Neutrophil (primary cell): Measurements from ENCODE around the gene RPS6KB1.
A peak's percentile ranks its signal among the peaks of the same experiment; 100 is the strongest.
"Not testable (repeated sequence)": the region's sequence is repeated elsewhere in the genome, so short reads cannot be mapped to it uniquely, and the experiment has no call there.

Experiments used
- H3K27ac ChIP-seq: fragments of 200-600 bp; sonication (generic); 2 replicates; pipeline ENCODE4 v1.5.1; 2016; ENCODE audit warnings: mild to moderate bottlenecking, moderate library complexity
- H3K27me3 ChIP-seq: fragments of 200-600 bp; sonication (generic); 2 replicates; pipeline ENCODE4 v1.6.0; 2016; ENCODE audit warnings: mild to moderate bottlenecking
- H3K36me3 ChIP-seq: fragments of 200-600 bp; sonication (generic); 2 replicates; pipeline ENCODE4 v1.5.1; 2017
- H3K4me1 ChIP-seq, 2 experiments: fragments of 200-600 bp in 1 of 2; sonication (generic) in 1 of 2; 1 replicate in 1 of 2; 2 replicates in 1 of 2; pipeline versions ENCODE4 v1.5.1 to v1.6.1; 2013 to 2016; ENCODE audit warnings: low read depth in 1 of 2, low read length in 1 of 2, mild to moderate bottlenecking in 1 of 2, moderate library complexity in 1 of 2; ENCODE audit not compliant: control insufficient read depth in 1 of 2, insufficient read depth in 1 of 2
- H3K4me3 ChIP-seq, 2 experiments: fragments of 200-600 bp in 1 of 2; sonication (generic) in 1 of 2; 1 replicate in 1 of 2; 2 replicates in 1 of 2; pipeline ENCODE4 v1.5.1; 2013 to 2016; ENCODE audit warnings: low read depth in 1 of 2, low read length in 1 of 2, mild to moderate bottlenecking in 1 of 2, moderate library complexity in 1 of 2
- H3K9me3 ChIP-seq: fragments of 200-600 bp; sonication (generic); 2 replicates; pipeline ENCODE4 v1.5.1; 2016
- TF ChIP-seq, protein P1 (sequence below): fragments of 200-600 bp; sonication (generic); IDR thresholded peaks from 2 replicates; pipeline ENCODE4 v1.5.1; 2016; ENCODE audit warnings: antibody characterized with exemption

The RPS6KB1 gene

DNA sequence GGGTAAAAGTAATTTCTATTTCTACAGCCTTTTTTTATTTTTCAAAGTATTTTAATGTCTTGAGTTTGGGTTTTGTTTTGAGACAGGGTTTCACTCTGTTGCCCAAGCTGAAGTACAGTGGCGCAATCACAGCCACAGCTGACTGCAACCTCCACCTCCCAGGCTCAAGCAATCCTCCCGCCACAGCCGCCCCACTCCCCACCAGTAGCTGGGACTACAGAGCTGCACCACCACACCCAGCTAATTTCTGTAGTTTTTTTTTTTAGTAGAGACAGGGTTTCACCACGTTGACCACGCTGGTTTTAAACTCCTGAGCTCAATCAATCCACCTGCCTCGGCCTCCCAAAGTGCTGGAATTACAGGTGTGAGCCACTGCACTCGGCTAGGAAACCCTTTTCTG, 44.1 kb upstream of the RPS6KB1 start:
- Histone ChIP-seq H3K36me3 (peaks cover 4% of the 10 kb centered on the region), H3K4me3 (peak overlapping the region; percentile 41 to 48), H3K27me3 (no peaks in the 10 kb centered on the region), H3K9me3 (no peaks in the 10 kb centered on the region), H3K27ac (peak overlapping the region; percentile 89), H3K4me1 (peaks cover 41 to 55% of the 10 kb centered on the region in 2 experiments)
- TF ChIP-seq, protein P1, sequence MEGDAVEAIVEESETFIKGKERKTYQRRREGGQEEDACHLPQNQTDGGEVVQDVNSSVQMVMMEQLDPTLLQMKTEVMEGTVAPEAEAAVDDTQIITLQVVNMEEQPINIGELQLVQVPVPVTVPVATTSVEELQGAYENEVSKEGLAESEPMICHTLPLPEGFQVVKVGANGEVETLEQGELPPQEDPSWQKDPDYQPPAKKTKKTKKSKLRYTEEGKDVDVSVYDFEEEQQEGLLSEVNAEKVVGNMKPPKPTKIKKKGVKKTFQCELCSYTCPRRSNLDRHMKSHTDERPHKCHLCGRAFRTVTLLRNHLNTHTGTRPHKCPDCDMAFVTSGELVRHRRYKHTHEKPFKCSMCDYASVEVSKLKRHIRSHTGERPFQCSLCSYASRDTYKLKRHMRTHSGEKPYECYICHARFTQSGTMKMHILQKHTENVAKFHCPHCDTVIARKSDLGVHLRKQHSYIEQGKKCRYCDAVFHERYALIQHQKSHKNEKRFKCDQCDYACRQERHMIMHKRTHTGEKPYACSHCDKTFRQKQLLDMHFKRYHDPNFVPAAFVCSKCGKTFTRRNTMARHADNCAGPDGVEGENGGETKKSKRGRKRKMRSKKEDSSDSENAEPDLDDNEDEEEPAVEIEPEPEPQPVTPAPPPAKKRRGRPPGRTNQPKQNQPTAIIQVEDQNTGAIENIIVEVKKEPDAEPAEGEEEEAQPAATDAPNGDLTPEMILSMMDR: no peak

DNA sequence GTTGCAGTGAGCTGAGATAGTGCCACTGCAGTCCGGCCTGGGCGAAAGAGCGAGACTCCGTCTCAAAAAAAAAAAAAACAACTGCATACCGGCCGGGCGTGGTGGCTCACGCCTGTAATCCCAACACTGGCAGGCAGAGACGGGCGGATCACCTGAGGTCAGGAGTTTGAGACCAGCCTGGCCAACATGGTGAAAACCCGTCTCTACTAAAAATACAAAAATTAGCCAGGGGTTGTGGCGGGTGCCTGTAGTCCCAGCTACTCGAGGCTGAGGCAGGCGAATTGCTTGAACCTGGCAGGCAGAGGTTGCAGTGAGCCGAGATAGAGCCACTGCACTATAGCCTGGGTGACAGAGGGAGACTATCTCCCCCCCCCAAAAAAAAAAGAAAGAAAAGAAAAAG, 42.6 kb upstream of the RPS6KB1 start:
- H3K4me3 ChIP-seq, H3K36me3 ChIP-seq, H3K9me3 ChIP-seq, H3K27me3 ChIP-seq, H3K27ac ChIP-seq: not testable (repeated sequence)
- peaks cover 41 to 55% of the 10 kb centered on the region in 2 experiments for H3K4me1 ChIP-seq

DNA sequence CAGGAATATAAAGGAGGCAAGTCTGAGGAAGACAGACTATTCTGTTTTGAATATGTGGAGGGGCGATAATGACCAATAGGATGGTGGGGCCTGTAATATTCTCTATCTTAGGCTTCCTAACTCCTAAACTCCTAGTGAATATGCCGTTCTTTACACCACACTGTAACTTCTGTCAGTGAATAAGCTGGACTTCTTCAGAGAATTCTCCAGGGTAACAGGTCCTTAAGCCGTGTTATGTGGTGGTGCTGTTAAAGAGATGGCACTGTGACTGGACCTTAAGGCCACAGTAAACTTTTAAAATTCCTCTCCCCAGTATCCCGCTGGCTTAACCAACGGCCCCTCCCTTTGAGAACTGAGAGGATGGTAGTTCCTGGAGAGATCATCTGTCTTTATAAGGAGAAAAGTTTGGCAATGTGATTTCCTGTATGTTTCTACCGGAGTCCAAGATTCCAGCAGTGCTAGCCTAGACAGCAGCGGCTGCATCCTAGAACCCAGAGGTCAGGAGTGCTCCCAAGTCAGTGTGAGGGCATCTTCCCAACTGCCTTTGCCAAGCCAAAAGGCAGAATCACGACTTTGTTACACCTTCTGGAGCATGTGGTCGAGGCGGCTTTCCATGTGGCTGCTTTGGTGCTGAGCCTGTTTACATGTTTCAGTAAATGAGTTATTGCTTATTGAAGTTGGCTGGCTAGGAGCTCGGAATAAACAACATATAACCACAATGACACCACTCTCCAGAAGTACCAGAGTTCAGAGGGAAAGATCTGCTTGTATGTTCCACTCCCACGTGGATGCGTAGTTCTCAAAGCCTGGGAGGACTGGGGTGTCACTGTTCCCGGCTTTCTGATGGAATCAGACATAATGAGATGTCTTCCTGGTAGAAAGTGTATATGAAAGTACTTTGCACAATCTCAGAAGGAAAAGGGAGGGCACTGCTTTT, 41.2 kb upstream of the RPS6KB1 start:
- Histone ChIP-seq H3K27me3 (no peaks in the 10 kb centered on the region), H3K27ac (peak overlapping the region; percentile 39), H3K36me3 (peaks cover 3% of the 10 kb centered on the region), H3K4me3 (no peak overlapping the region), H3K9me3 (no peaks in the 10 kb centered on the region), H3K4me1 (peaks cover 35 to 43% of the 10 kb centered on the region in 2 experiments)
- TF ChIP-seq, protein P1: no peak

GRCh38 chr17:59852847-59853167, 40.1 kb upstream of the RPS6KB1 start:
- not testable (repeated sequence) for H3K36me3 ChIP-seq, H3K4me3 ChIP-seq, H3K27me3 ChIP-seq, H3K27ac ChIP-seq, H3K9me3 ChIP-seq
- H3K4me1 ChIP-seq: peaks cover 25 to 32% of the 10 kb centered on the region in 2 experiments

GRCh38 chr17:59853168-59853918, 39.6 kb upstream of the RPS6KB1 start:
- no peaks in the 10 kb centered on the region for H3K27me3 ChIP-seq
- peaks cover 19 to 26% of the 10 kb centered on the region in 2 experiments for H3K4me1 ChIP-seq
- no peak overlapping the region for H3K4me3 ChIP-seq
- no peak overlapping the region for H3K27ac ChIP-seq
- no peaks in the 10 kb centered on the region for H3K9me3 ChIP-seq
- TF ChIP-seq, protein P1: no peak
- peaks cover 3% of the 10 kb centered on the region for H3K36me3 ChIP-seq

- not testable (repeated sequence) for H3K27ac ChIP-seq, H3K9me3 ChIP-seq
- peaks cover 12 to 19% of the 10 kb centered on the region in 2 experiments for H3K4me1 ChIP-seq
Measured at GRCh38 chr17:59853919-59854729, 38.8 kb upstream of the RPS6KB1 start.

More at GRCh38 chr17:59853919-59854729, 38.8 kb upstream of the RPS6KB1 start:
- H3K4me3 ChIP-seq, H3K36me3 ChIP-seq, H3K27me3 ChIP-seq: not testable (repeated sequence)
